Stomach smooth muscle (tissue), 2 donors: ENCODE measurements around the gene TMPRSS4.

Experiments
- H3K27ac ChIP-seq: one replicate; pipeline ENCODE4 v1.7.0; 2013; ENCODE audit warnings: mild to moderate bottlenecking, low read length, inconsistent platforms
- H3K27me3 ChIP-seq, 2 donors: one replicate each; pipeline ENCODE4 v1.7.0; 2013; ENCODE audit warnings: low read length in 2 of 2; ENCODE audit not compliant: insufficient read depth in 2 of 2, control insufficient read depth in 1 of 2
- H3K36me3 ChIP-seq, 2 donors: one replicate each; pipeline ENCODE4 v1.7.0; 2013; ENCODE audit warnings: low read length in 2 of 2; ENCODE audit not compliant: control insufficient read depth in 2 of 2, insufficient read depth in 2 of 2
- H3K4me1 ChIP-seq: one replicate; pipeline ENCODE4 v1.7.0; 2013; ENCODE audit warnings: low read length; ENCODE audit not compliant: control insufficient read depth, insufficient read depth
- H3K4me3 ChIP-seq, 2 donors: one replicate each; pipeline ENCODE4 v1.7.0; 2013; ENCODE audit warnings: low read length in 2 of 2
- H3K9ac ChIP-seq, 2 donors: one replicate each; pipeline ENCODE4 v1.7.0; 2013; ENCODE audit warnings: low read length in 2 of 2, mild to moderate bottlenecking in 1 of 2
- H3K9me3 ChIP-seq, 2 donors: one replicate each; pipeline ENCODE4 v1.7.0; 2013; ENCODE audit warnings: low read length in 2 of 2; ENCODE audit not compliant: control insufficient read depth in 2 of 2
- donor health status: healthy.
- donor health status: Pancreatic carcinoma.

Gene TMPRSS4

GRCh38 chr11:118170882-118171268 lies 94.0 kb downstream of the TMPRSS4 start:
- Histone ChIP-seq H3K27me3 (peaks cover 0 to 6% of the 10 kb centered on the region in 2 donors), H3K27ac (no peak overlapping the region), H3K9ac (no peak overlapping the region), H3K4me3 (no peak overlapping the region), H3K36me3 (no peaks in the 10 kb centered on the region), H3K4me1 (peaks cover 28% of the 10 kb centered on the region), H3K9me3 (no peaks in the 10 kb centered on the region)
